Fibroblast of pulmonary artery (primary cell): ENCODE measurements around the gene PNLIPRP2.

ENCODE experiments used
- DNase-seq: peaks from one replicate; pipeline ENCODE4 v3.0.0-alpha.2; 2010; ENCODE audit warnings: low read depth
- H3K4me3 ChIP-seq: replicated peaks from 2 replicates; pipeline ENCODE4 v1.5.1; 2011; ENCODE audit warnings: low read depth, mild to moderate bottlenecking, control low read depth, low read length, moderate library complexity
- TF ChIP-seq, protein P1 (sequence below): IDR thresholded peaks from 2 replicates; pipeline ENCODE4 v1.5.1; 2011; ENCODE audit warnings: mild to moderate bottlenecking, control low read depth, low read length, inconsistent platforms; ENCODE audit errors: missing control alignments

The PNLIPRP2 gene

DNA sequence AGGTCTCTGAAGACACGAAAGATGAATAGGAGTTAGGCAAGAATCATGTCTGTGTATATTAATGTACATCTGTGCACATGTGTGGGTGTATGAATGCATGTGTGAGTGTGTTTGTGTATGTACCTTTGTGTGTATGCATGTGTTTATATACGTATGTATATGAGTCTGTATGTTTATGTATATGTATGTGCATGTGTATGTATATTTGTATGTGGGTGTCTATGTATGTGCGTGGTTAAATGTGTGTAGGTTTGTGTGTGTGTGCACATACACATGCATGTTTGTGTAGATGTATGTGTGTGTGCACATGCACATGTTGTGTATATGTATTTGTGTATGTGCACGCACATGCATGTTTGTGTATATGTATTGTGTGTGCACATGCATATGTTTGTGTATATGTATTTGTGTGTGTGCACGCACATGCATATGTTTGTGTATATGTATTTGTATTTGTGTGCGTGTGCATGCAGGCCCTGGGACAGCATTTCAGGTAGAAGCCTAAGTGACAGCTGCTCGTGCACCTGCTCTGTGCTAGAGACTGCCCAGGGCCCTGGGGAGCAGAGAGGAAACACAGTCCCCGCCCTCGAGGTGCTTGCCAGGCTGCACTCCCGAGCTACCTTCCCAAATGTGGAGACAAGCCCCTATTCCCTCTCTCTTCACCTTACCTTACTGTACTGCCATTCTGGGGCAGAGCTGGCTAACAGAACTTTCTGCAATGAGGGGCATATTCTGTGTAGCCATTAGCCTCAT is 17.9 kb upstream of the PNLIPRP2 start:
- TF ChIP-seq, protein P1, sequence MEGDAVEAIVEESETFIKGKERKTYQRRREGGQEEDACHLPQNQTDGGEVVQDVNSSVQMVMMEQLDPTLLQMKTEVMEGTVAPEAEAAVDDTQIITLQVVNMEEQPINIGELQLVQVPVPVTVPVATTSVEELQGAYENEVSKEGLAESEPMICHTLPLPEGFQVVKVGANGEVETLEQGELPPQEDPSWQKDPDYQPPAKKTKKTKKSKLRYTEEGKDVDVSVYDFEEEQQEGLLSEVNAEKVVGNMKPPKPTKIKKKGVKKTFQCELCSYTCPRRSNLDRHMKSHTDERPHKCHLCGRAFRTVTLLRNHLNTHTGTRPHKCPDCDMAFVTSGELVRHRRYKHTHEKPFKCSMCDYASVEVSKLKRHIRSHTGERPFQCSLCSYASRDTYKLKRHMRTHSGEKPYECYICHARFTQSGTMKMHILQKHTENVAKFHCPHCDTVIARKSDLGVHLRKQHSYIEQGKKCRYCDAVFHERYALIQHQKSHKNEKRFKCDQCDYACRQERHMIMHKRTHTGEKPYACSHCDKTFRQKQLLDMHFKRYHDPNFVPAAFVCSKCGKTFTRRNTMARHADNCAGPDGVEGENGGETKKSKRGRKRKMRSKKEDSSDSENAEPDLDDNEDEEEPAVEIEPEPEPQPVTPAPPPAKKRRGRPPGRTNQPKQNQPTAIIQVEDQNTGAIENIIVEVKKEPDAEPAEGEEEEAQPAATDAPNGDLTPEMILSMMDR: no peak
- no peak for DNase-seq
- no peak overlapping the region for H3K4me3 ChIP-seq

DNA sequence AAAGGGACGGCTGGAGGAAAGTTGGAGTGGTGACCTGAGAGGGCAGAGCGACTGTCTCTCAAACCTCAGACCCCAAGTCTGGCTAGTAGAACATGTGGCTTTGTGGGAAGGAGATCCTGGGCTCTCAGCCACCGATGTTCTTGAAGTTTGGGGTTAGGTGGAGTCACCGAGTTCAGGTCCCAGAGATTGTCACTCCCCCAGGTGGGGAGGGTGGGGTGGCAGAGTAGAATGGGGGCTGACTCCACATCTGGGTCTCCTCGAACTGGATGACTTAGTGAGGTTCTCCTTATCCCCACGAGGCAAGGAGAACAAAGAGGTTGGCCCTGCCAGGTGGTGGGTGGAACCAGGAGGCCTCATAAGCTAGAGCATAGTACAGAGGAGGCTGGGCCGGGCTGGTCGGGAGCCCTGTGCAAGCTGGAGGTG is 14.7 kb upstream of the PNLIPRP2 start:
- TF ChIP-seq, protein P1: no peak
- no peak for DNase-seq
- no peak overlapping the region for H3K4me3 ChIP-seq

DNA sequence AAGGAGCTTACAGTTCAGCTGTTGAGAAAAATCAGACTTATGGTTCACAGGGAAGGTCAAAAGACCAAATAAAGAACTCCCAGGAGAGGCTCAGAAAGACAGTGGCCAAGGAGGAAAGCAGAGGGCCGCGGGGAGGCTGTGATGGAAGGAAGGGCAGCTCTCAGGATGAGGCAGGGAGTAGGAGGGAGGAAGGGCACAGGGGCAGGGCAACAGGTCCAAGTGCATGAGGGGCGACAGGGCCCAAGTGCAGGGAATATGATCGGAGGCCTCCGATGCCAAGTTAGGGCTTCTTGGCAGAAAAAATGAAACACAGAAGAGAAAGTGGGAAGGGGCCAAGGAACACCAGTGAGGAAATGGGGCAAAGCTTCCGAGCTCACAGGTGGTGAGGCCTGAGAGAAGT is 13.4 kb upstream of the PNLIPRP2 start:
- TF ChIP-seq, protein P1: no peak
- H3K4me3 ChIP-seq: no peak overlapping the region
- DNase-seq: no peak

DNA sequence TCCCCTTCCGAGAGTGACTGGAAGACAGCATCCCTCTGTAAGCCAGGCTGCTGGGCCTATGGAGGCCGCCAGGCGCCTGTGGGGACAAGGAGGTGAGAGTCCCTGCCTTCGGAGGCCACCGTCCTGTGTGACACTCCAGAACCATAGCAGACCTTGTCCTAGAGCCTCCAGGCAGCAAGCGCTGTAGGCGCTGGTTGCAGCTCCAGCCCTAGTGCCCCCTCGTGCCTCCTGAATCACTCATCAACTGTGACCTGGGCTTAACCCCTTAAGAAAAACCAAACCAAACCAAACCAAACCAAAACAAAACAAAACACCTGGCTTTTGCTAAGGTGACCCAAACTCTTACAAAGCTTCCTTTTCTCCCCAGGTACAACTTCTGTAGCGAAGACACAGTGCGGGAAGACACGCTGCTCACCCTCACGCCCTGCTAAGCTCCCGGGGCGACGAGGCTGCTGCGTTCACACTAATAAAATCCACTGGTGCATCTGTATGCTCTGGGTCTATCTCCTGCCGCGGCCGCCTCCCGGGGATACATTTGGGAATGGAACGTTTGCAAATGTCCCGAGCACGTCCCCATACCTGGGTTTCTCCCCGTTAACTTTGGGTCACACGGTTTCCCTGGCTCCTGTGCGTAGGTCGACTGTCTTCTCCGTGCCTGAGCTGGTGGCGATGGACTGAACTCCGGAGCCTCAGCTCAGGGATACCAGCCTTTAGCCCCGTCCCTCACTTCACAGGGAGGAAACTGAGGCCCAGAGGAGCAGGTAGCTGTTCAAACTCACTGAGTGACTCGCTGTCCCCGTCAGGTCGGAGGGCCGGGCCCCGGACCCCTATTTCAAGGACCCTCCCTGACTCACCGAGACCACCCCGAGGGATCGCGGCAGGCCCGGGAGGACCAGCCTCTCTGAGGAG is 11.8 kb upstream of the PNLIPRP2 start:
- DNase-seq: no peak
- TF ChIP-seq, protein P1: no peak
- no peak overlapping the region for H3K4me3 ChIP-seq

DNA sequence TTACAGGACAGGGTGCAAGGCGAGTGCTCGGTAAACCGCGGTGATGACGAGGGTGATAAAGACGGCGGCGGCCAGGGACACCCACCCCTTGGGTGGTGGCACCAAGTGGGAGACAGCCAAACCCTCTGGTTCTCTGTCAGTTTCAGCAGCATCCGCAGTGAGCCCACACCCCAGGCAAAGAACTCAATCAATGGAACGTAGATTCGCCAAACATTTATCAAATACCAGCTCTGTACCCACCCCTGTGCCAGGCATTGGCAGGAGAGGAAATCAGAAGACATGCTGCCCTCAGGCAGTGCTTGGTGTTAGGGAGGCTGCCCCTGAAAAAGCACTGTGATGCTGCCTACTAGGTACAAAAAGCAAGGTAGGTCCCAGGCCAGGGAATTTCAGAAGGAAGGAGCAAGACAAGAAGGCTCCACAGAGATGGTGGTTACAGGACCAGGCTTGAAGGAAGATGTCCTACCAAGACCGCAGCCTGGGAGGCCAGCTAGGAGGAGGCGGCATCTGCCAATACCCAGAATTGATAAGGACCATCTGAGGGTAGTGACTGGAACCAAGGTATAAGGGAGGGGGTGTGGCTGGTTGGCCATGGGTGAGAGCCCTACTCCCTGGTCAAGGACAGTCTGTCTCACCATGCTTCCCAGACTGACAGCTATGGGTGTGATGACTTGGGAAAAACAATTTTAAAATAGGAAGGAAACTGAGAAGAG is 10.2 kb upstream of the PNLIPRP2 start:
- TF ChIP-seq, protein P1: no peak

DNA sequence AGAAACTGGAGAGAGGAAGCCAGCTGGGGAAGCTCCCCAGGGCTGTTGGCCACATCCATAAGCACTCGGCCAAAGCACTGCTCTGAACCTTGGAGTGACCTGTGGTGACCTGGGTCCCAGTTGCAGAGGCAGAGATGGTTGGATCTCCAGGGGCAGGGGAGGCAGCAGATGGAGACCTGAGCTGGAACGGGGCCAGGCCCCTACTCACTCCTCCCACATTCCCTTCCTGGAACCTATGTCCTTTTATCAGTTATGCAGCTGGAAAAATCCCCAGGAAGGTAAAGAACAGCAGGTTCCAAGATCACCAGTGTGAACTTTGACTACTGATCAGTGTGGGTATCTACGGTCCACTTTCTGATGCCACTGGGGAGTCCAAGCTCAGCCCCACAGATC is 9.6 kb upstream of the PNLIPRP2 start:
- TF ChIP-seq, protein P1: no peak
- DNase-seq: no peak

More for the DNA sequence above, 10.2 kb upstream of the PNLIPRP2 start:
- H3K4me3 ChIP-seq: no peak overlapping the region
- DNase-seq: no peak

More for the DNA sequence above, 9.6 kb upstream of the PNLIPRP2 start:
- no peak overlapping the region for H3K4me3 ChIP-seq
